Duodenal mucosa (tissue), 2 donors: Measurements from ENCODE around the gene MACROD2.

Source experiments
- H3K27ac ChIP-seq: one replicate; pipeline ENCODE4 v1.7.0; 2013; ENCODE audit warnings: low read depth, low read length
- H3K27me3 ChIP-seq, 2 donors: one replicate each; pipeline ENCODE4 v1.7.0; 2013; ENCODE audit warnings: low read length in 2 of 2, control low read depth in 1 of 2; ENCODE audit not compliant: insufficient read depth in 2 of 2, control insufficient read depth in 1 of 2
- H3K36me3 ChIP-seq, 2 donors: one replicate each; pipeline ENCODE4 v1.7.0; 2013; ENCODE audit warnings: low read length in 2 of 2, control low read depth in 1 of 2; ENCODE audit not compliant: insufficient read depth in 2 of 2, control insufficient read depth in 1 of 2
- H3K4me1 ChIP-seq, 2 donors: one replicate each; pipeline ENCODE4 v1.7.0; 2013; ENCODE audit warnings: low read length in 2 of 2, control low read depth in 1 of 2; ENCODE audit not compliant: insufficient read depth in 2 of 2, control insufficient read depth in 1 of 2
- H3K4me3 ChIP-seq, 2 donors: one replicate each; pipeline ENCODE4 v1.7.0; 2013; ENCODE audit warnings: low read length in 2 of 2, low read depth in 1 of 2
- H3K9ac ChIP-seq, 2 donors: one replicate each; pipeline ENCODE4 v1.7.0; 2013; ENCODE audit warnings: low read length in 2 of 2, low read depth in 1 of 2
- H3K9me3 ChIP-seq, 2 donors: one replicate each; pipeline ENCODE4 v1.7.0; 2013; ENCODE audit warnings: low read length in 2 of 2, control low read depth in 1 of 2; ENCODE audit not compliant: control insufficient read depth in 1 of 2

Gene MACROD2

GRCh38 chr20:15827628-15828027 lies 1832.3 kb downstream of the MACROD2 start:
- H3K4me1 ChIP-seq, result no peaks in the 10 kb centered on the region
- H3K4me3 ChIP-seq, result no peak overlapping the region
- no peaks in the 10 kb centered on the region for H3K27me3 ChIP-seq
- no peaks in the 10 kb centered on the region for H3K36me3 ChIP-seq
- H3K27ac ChIP-seq, result no peak overlapping the region
- H3K9ac ChIP-seq, result no peak overlapping the region
- H3K9me3 ChIP-seq, result no peaks in the 10 kb centered on the region

DNA sequence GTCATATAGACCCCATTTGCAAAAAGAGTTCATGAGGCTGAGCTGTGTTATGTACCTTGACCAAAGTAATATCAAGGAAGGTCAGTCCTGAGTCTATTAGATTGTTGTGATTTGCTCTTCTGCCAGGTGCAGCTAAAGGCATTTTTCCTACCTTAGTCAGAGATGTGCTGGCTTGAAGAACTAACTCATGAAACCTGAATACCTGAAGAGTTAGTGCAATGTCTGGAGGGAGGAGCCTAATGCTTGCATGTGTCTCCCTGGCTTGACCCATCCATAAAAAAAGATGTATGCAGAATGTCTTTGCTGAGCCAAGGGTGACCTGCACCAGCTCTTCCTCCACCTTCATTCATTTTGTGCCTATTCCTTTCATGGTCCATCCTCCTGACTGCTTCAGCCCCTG lies 1835.9 kb downstream of the MACROD2 start:
- no peaks in the 10 kb centered on the region for H3K27me3 ChIP-seq
- H3K36me3 ChIP-seq, result no peaks in the 10 kb centered on the region
- H3K9ac ChIP-seq, result no peak overlapping the region
- no peak overlapping the region for H3K4me3 ChIP-seq
- H3K4me1 ChIP-seq, result no peaks in the 10 kb centered on the region
- H3K9me3 ChIP-seq, result no peaks in the 10 kb centered on the region
- H3K27ac ChIP-seq, result no peak overlapping the region

GRCh38 chr20:15832512-15832911 lies 1837.2 kb downstream of the MACROD2 start:
- no peaks in the 10 kb centered on the region for H3K9me3 ChIP-seq
- H3K9ac ChIP-seq, result no peak overlapping the region
- no peaks in the 10 kb centered on the region for H3K27me3 ChIP-seq
- no peaks in the 10 kb centered on the region for H3K4me1 ChIP-seq
- no peak overlapping the region for H3K4me3 ChIP-seq
- H3K36me3 ChIP-seq, result no peaks in the 10 kb centered on the region
- H3K27ac ChIP-seq, result no peak overlapping the region

DNA sequence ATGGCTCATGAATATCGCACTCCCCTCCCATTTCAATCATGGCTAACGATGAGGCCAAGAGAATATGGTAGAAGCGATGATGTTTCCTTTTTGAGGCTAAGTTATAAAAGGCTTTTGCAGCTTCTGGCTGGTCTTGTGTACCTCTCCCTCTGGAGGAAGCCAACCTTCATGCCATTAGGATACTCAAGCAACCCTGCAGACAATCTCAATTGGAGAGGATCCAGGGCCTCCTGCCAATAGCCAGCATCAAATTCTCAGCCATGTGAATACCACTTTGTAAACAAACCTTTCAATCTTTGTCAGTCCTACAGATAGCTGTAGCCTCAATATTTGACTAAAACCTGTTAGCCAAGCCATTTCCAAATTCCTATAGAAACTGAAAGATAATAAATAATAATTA lies 1839.5 kb downstream of the MACROD2 start:
- Histone ChIP-seq H3K27me3 (no peaks in the 10 kb centered on the region), H3K27ac (no peak overlapping the region), H3K4me3 (no peak overlapping the region), H3K36me3 (no peaks in the 10 kb centered on the region), H3K9ac (no peak overlapping the region), H3K9me3 (no peaks in the 10 kb centered on the region), H3K4me1 (no peaks in the 10 kb centered on the region)

- Histone ChIP-seq H3K36me3 (no peaks in the 10 kb centered on the region), H3K9me3 (no peaks in the 10 kb centered on the region), H3K9ac (no peak overlapping the region), H3K4me1 (no peaks in the 10 kb centered on the region), H3K27ac (no peak overlapping the region), H3K27me3 (no peaks in the 10 kb centered on the region), H3K4me3 (no peak overlapping the region)
Measured at GRCh38 chr20:15835811-15836210, 1840.5 kb downstream of the MACROD2 start.

- H3K4me3 ChIP-seq, result no peak overlapping the region
- no peaks in the 10 kb centered on the region for H3K4me1 ChIP-seq
- no peaks in the 10 kb centered on the region for H3K27me3 ChIP-seq
- H3K36me3 ChIP-seq, result no peaks in the 10 kb centered on the region
- H3K9ac ChIP-seq, result no peak overlapping the region
- no peak overlapping the region for H3K27ac ChIP-seq
- no peaks in the 10 kb centered on the region for H3K9me3 ChIP-seq
Measured at GRCh38 chr20:15836634-15837033, 1841.3 kb downstream of the MACROD2 start.

- Histone ChIP-seq H3K9me3 (no peaks in the 10 kb centered on the region), H3K4me1 (no peaks in the 10 kb centered on the region), H3K27me3 (no peaks in the 10 kb centered on the region), H3K27ac (no peak overlapping the region), H3K36me3 (no peaks in the 10 kb centered on the region), H3K4me3 (no peak overlapping the region), H3K9ac (no peak overlapping the region)
Measured at GRCh38 chr20:15837563-15837962, 1842.2 kb downstream of the MACROD2 start.

- Histone ChIP-seq H3K36me3 (no peaks in the 10 kb centered on the region), H3K4me1 (no peaks in the 10 kb centered on the region), H3K4me3 (no peak overlapping the region), H3K27ac (no peak overlapping the region), H3K9ac (no peak overlapping the region), H3K27me3 (no peaks in the 10 kb centered on the region), H3K9me3 (no peaks in the 10 kb centered on the region)
Measured at GRCh38 chr20:15838466-15838865, 1843.2 kb downstream of the MACROD2 start.

DNA sequence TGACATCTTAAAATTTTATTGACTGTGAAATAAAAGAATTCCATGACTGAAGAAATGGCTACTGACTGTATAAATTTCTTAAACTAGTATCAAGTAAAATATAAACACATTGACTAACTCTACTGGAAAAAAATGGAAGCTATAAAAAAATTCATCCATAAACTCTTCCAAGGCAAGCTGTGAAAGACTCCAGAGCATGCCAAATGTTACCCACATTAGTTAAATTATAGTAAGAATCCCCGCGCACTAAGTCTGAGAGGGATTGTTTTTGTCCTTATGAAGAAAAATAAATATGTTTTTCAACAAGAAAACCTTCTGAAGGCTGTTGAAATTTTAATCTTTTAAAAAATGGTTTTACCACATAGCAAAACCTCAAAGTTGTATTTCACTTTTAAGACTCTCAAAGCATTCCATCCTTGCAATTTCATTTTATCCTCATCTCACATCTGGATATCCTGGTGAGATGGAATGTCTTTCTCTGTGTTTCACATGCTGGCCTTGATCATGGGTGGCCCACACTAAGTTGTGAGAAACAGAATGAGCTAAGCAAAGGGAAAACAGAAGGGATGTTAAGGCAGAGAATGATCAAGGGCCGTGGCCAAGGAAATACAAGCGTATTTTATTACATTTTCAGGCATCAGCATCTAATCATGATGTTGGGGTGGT lies 1845.5 kb downstream of the MACROD2 start:
- H3K9me3 ChIP-seq, result no peaks in the 10 kb centered on the region
- H3K36me3 ChIP-seq, result no peaks in the 10 kb centered on the region
- no peaks in the 10 kb centered on the region for H3K4me1 ChIP-seq
- no peak overlapping the region for H3K4me3 ChIP-seq
- H3K9ac ChIP-seq, result no peak overlapping the region
- no peak overlapping the region for H3K27ac ChIP-seq
- H3K27me3 ChIP-seq, result no peaks in the 10 kb centered on the region

- no peak overlapping the region for H3K27ac ChIP-seq
- no peaks in the 10 kb centered on the region for H3K9me3 ChIP-seq
- H3K36me3 ChIP-seq, result no peaks in the 10 kb centered on the region
- no peaks in the 10 kb centered on the region for H3K4me1 ChIP-seq
- H3K27me3 ChIP-seq, result no peaks in the 10 kb centered on the region
- no peak overlapping the region for H3K4me3 ChIP-seq
- H3K9ac ChIP-seq, result no peak overlapping the region
Measured at GRCh38 chr20:15842872-15843271, 1847.6 kb downstream of the MACROD2 start.

DNA sequence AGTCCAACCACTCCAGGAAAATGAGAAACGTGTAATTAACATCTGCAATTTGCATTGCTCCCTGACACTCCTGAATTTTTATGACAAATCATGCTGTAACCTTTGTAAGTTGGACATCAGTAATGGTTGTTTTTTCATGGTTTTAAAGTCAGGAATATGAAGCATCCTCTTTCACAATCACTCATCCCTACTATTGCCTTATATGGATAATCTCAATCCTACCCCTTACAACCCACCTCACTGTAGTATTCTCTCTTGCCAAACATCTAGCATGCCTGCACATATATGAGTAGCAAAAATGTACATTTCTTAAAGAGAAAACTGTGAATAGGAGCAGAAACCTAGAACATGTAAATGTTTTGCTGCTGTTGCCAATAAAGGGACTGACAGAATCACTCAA lies 1848.5 kb downstream of the MACROD2 start:
- Histone ChIP-seq H3K4me3 (no peak overlapping the region), H3K27ac (no peak overlapping the region), H3K36me3 (no peaks in the 10 kb centered on the region), H3K9me3 (no peaks in the 10 kb centered on the region), H3K4me1 (no peaks in the 10 kb centered on the region), H3K9ac (no peak overlapping the region), H3K27me3 (no peaks in the 10 kb centered on the region)
